GM12872 (cell line): ENCODE data around the gene MEX3D.
A peak's percentile ranks its signal among the peaks of the same experiment; 100 is the strongest.

Experiments used
- TF ChIP-seq, protein P1 (sequence below): IDR thresholded peaks from 3 replicates; pipeline ENCODE4 v1.5.1; 2011; ENCODE audit warnings: low read depth, mild to moderate bottlenecking, low read length, moderate library complexity; ENCODE audit not compliant: insufficient read depth

MEX3D gene

DNA sequence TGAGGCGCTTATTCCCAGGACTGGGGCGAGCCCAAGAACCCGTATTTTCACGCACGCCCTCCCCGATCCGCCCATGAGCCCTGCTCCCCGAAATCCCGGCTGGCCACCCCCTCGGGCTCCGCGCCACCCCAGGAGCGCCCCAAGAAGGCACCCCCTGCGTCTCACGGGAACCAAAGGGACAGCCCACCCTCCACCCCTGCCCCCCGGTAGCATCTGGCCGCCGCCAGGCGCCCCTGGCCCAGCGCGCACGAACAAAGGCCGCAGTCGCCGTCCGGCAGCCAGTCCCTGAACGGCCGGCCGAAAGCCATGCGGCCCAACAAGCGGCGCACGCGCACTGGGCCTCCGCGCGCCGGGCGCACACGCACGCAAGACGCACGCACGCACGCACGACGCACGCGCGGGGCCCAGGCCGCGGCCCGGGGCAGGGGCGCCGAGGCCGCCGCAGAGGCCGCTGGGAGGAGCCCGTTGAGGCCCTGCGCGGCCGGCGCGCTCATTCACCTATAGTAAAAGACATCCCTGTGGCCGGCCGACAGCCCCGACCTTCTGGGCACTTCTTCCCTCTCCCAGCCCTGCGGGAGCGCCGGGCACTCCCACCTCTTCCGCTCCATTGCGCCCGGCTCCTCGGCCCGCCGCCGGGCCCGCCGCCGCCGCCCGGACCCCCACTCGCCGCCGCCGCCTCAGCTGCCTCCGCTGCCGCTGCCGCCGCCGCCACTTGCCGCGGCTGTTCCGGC, 24.1 kb upstream of the MEX3D start:
- TF ChIP-seq, protein P1, sequence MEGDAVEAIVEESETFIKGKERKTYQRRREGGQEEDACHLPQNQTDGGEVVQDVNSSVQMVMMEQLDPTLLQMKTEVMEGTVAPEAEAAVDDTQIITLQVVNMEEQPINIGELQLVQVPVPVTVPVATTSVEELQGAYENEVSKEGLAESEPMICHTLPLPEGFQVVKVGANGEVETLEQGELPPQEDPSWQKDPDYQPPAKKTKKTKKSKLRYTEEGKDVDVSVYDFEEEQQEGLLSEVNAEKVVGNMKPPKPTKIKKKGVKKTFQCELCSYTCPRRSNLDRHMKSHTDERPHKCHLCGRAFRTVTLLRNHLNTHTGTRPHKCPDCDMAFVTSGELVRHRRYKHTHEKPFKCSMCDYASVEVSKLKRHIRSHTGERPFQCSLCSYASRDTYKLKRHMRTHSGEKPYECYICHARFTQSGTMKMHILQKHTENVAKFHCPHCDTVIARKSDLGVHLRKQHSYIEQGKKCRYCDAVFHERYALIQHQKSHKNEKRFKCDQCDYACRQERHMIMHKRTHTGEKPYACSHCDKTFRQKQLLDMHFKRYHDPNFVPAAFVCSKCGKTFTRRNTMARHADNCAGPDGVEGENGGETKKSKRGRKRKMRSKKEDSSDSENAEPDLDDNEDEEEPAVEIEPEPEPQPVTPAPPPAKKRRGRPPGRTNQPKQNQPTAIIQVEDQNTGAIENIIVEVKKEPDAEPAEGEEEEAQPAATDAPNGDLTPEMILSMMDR: no peak

DNA sequence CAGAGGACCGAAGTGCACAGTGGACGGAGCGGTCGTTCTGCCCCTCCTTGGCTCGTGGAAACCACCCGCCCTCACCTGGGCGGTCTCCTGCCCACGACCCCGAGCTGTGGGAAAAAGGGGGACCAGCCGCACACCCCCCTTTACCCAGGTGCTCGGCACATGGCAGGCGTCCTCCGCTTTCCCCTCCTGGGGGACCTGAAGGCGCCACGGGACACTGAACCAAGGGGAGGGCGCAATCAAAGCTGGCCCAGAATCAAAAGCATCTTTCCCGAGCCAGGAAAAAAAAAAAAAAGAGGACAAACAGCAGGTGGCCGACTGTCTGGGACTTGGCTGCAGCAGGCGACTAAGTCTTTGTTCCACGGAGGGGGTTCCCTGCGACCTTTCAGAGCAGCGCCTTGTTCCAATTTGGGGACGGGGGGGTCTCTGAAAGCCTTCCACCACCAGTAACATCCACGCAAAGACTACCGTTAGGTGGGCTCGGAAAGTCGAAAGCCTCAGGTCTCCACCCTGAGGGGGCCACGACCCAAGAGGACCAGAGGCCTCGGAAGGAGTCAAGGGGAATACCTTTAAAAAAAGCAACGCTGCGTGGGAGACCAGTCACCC, 23.4 kb upstream of the MEX3D start:
- TF ChIP-seq, protein P1: no peak

DNA sequence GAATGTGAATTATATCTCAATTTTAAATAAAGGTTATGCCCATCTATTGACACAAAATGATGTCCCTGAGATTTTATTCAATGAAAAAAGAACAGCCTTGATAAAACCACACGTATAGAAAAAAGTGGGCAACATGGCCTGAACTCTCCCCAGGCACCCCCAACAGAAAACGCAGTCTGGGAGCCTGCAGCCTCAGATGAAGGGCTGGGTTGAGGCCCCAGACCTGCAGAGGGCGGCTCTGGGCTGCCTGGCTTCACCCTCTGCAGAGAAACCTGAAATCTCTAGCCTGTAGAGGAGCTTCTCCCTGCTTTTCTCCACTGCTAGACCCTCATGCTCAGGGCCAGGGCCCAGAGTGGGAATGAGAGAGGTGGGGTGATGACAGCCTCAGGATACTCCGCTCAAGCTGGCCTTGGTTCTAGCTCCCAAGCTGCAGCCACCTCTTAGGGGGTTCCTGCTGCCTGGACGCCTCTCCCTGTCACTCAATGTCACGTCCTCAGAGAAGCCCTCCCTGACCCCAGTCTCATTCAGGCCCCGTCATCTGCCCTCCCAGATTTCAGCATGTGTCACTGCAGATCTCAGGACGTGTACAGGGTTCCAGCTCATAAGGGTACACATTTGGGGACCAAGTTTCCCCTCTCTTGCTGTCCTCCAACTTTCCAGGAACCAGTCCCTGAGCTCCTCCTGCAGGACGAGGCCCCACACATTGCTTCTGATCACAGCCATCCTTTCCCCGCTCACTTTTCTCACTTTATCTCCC, 22.7 kb upstream of the MEX3D start:
- TF ChIP-seq, protein P1: peak; percentile 59

DNA sequence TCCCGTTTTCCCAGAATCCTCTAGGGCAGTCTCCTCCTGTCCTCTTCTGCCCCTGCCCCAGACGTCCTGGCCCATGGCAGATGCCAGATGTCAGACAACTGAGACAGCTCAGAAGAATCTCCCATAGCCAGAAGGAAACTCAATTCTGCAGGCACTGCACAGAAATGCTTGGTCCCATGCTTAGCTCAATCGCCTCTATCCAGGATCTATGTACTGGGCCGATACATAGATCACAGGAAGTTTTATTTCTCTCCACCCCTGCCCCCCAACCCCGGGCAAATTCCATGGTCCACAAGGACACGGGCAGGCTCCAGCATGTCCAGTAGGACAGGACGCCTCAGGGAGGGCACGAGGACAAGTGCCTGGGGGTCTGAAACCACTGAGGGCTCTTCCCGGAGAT, 19.7 kb upstream of the MEX3D start:
- TF ChIP-seq, protein P1: no peak

DNA sequence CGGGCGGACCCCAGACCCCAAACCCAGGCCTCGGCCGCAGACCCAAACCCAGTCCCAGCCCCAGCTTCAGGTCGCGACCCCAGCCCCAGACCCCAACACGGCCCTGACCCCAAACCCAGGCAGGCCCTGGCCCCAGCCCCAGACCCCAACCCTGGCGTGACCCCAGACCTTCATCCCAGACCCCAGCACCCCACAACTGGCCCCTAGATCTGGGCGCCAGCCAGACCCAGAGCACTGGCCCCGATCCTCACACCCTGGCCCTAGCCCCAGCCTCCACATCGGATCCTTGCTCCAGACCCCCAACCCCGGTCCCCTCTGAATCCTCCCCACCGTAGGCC, 17.1 kb upstream of the MEX3D start:
- TF ChIP-seq, protein P1: no peak

DNA sequence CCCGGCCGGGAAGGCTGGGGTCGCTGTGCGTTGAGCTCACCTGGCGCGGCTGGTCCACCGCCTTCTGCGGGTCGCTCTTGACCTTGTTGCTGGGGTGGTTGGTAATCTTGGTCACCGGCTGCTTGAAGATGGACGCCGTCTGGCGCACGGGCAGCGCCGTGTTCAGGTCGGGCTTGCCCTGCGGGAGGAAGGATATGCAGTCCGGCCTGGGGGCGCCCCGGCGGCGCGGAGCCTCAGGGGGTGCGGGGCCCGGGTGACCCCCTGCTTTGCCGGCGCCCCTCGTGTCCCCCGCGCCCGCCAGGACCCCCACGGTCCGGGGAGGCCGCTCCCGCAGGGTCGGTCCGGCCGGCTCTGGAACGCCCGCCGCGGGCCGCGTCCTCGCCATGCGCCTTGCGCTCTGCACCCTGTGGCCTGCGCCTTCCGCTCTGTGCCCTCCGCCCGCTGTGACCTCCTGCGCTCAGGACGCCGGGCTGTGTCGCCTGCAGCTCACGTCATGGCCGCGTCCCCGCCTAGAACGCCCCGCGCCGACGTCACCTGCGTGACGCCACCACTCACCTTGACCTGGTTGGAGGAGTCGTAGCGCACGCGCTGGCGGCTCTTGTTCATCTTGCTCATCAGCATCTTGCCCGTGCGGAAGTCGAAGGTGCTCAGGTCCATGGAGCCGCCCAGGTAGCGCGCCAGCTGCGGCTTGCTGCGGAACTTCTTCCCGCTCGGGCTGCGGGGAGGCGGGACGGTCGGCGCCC, 16.5 kb upstream of the MEX3D start:
- TF ChIP-seq, protein P1: no peak

DNA sequence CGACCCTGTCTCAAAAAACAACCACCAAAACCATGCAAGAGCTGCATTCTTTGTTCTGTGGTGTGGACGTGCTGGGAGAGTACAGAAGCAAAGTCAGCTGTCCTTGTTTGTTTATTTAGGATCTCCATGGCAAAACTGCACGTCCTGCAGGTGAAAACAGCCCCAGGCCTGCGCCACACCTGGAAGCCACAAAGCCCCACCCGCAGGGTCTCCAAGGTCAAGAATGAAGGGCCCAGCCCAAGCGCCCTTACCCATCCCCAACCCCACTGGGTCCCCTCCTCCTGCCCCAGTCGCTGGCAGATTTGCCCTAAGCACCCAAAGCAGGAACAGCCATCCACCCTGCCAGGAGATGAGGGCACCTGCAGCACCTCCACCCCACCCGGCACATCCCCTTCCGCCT, 14.1 kb upstream of the MEX3D start:
- TF ChIP-seq, protein P1: no peak
